Natural killer cell treated with Interleukin-12 subunit alpha and Interleukin-12 subunit beta and Interleukin-15 and Interleukin-18, amount 100 ng/mL, for 72 hours (primary cell): Measurements from ENCODE around the gene PMEL. TPM values are rescaled to one million over a fixed set of nuclear protein-coding genes. Genes with fewer than 3 reads are reported as not detected.
A peak's percentile ranks its signal among the peaks of the same experiment; 100 is the strongest.
"Not testable (repeated sequence)": the region's sequence is repeated elsewhere in the genome, so short reads cannot be mapped to it uniquely, and the experiment has no call there.

ENCODE experiments used
- ATAC-seq, 2 donors: fragments of 150-1000 bp; cut with Tn5 transposase in 1 of 2; sonication (Bioruptor Pico), chemical (Tn5 transposase) in 1 of 2; 2 replicates each; pipeline ENCODE4 v1.10.0; 2021
- DNase-seq: peaks from one replicate; pipeline ENCODE4 v3.0.0; 2022; ENCODE audit warnings: low spot score
- H3K27ac Mint-ChIP-seq, 2 donors: 1 replicate in 1 of 2; 2 replicates in 1 of 2; pipeline ENCODE4 v1.8.0; 2022; ENCODE audit warnings: mixed read lengths in 2 of 2, mild to moderate bottlenecking in 1 of 2, moderate library complexity in 1 of 2
- H3K27me3 Mint-ChIP-seq, 2 donors: 1 replicate in 1 of 2; 2 replicates in 1 of 2; pipeline ENCODE4 v1.8.0; 2022; ENCODE audit warnings: mixed read lengths in 2 of 2
- H3K36me3 Mint-ChIP-seq: one replicate; pipeline ENCODE4 v1.8.0; 2022; ENCODE audit warnings: mixed read lengths
- H3K4me1 Mint-ChIP-seq, 2 donors: 1 replicate in 1 of 2; 2 replicates in 1 of 2; pipeline ENCODE4 v1.8.0; 2022; ENCODE audit warnings: low read depth in 2 of 2, mixed read lengths in 2 of 2, mild to moderate bottlenecking in 1 of 2
- H3K4me3 Mint-ChIP-seq: one replicate; pipeline ENCODE4 v1.8.0; 2022; ENCODE audit warnings: mixed read lengths
- H3K9me3 Mint-ChIP-seq: 2 replicates; pipeline ENCODE4 v1.8.0; 2022; ENCODE audit warnings: mixed read lengths
- total RNA-seq, 2 donors: library from RNA; stranded (reverse); gene quantifications; one replicate each; pipeline ENCODE4 v1.2.3, GENCODE V29; 2022

PMEL gene
- total RNA-seq, 2 donors from 2014 or later, result 0.40 TPM; not detected in 1

DNA sequence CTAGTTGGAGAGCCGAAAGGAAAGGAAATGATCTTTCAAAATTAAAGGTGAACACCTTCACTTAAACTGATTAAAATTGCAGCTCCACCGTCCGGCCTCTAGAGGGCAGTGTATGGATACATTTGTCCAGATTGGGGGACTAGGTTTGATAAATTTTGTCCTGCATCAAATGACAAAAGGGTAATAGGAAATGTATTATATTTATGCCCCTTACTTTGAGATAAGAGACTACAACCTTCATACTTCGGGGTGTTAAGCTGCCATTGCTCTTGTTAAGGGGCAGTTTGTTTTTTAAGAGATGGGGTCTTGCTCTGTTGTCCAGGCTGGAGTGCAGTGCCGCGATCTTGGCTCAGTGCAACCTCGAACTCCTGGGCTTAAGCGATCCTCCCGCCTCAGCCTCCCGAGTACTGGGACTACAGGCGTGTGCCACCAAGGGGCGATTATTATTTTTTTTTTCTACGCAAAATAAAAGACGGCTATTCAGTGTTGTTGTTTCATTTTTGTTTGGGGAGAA lies 30.4 kb upstream of the PMEL start:
- no peaks in the 10 kb centered on the region for H3K27me3 Mint-ChIP-seq
- peaks cover 5% of the 10 kb centered on the region for H3K36me3 Mint-ChIP-seq
- H3K4me1 Mint-ChIP-seq, result peaks cover 17 to 18% of the 10 kb centered on the region in 2 donors
- no peak for ATAC-seq
- H3K4me3 Mint-ChIP-seq, result peak overlapping the region; percentile 86
- peak; percentile 75 for DNase-seq
- no peaks in the 10 kb centered on the region for H3K9me3 Mint-ChIP-seq
- H3K27ac Mint-ChIP-seq, result peak overlapping the region; percentile 32 to 85

DNA sequence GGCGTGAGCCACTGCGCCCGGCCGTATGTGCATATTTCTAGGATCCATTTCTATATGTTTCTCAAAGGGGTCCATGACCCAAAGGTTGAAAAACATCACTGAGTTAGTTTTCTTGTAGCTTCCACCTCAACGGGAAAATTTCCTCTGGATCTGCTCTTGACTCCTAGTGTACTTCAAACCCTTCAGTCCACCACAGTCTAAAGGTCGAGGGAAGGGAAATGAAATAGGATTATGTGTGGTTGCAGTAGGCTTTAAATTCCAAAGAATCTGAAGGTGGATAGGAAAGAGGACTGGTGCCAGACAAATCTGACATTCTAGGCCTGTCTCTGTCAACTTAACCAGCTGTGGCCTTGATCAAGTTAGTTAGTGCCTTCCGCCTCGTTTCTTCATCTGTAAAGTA lies 29.5 kb upstream of the PMEL start:
- no peak overlapping the region for H3K4me3 Mint-ChIP-seq
- no peaks in the 10 kb centered on the region for H3K9me3 Mint-ChIP-seq
- H3K27ac Mint-ChIP-seq, result no peak overlapping the region
- ATAC-seq (no peak), DNase-seq (no peak)
- peaks cover 14% of the 10 kb centered on the region for H3K36me3 Mint-ChIP-seq
- H3K27me3 Mint-ChIP-seq, result no peaks in the 10 kb centered on the region
- H3K4me1 Mint-ChIP-seq, result peaks cover 17 to 18% of the 10 kb centered on the region in 2 donors

DNA sequence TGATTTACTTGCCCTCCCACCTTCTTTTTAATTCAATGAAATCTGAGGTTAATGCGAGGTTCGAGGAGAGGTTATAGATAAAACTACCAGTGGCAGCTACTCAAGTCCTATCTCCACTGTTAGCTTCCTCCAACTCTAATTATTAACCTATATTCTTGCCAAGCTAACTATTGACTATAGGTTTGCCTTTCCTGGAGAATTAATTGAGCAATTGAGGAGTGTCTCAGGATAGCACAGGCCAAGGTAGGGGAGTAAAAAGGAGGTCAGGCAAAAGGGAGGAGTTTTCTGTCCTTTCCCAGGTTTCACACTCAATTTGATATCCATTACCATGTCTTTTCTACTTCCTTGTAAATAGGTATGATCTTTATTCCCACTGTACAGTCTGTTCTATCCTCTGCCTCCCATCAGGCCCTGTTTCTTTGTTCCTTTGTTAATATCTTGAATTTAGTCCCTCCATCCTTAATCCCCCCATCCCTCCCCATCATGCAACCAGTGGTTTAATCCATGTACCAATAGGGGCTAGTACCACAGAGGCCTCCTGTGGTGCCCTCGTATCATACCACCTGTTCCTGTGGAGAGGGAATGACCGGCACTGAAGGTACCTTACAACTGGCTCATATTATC lies 27.5 kb upstream of the PMEL start:
- H3K4me1 Mint-ChIP-seq, result peaks cover 13 to 17% of the 10 kb centered on the region in 2 donors
- DNase-seq (no peak), ATAC-seq (no peak)
- no peak overlapping the region for H3K4me3 Mint-ChIP-seq
- H3K27ac Mint-ChIP-seq, result peak overlapping the region in 1 of 2 donors; percentile 14
- peaks cover 15% of the 10 kb centered on the region for H3K36me3 Mint-ChIP-seq
- H3K9me3 Mint-ChIP-seq, result no peaks in the 10 kb centered on the region
- H3K27me3 Mint-ChIP-seq, result no peaks in the 10 kb centered on the region

DNA sequence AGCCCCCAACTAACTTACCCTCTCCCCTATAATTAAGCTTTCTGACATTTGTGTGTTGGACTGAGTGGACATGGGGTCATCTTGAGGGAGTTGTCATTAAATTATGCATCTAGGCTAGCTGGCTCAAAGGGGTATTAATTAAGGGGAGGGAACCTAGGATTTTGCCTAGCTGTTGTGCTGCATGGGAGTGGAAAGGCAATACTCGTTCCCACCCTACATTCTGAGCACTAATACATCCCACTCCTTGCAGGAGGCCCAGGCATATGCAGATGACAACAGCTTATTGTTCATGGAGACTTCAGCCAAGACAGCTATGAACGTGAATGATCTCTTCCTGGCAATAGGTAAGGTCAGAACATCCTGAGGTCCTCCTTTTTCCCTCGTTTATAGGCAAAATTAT lies 25.3 kb upstream of the PMEL start:
- Mint-ChIP-seq H3K36me3 (peaks cover 16% of the 10 kb centered on the region), H3K4me3 (no peak overlapping the region), H3K27me3 (no peaks in the 10 kb centered on the region), H3K4me1 (peaks cover 2 to 9% of the 10 kb centered on the region in 2 donors), H3K27ac (no peak overlapping the region), H3K9me3 (no peaks in the 10 kb centered on the region)
- no peak for ATAC-seq
- no peak for DNase-seq

DNA sequence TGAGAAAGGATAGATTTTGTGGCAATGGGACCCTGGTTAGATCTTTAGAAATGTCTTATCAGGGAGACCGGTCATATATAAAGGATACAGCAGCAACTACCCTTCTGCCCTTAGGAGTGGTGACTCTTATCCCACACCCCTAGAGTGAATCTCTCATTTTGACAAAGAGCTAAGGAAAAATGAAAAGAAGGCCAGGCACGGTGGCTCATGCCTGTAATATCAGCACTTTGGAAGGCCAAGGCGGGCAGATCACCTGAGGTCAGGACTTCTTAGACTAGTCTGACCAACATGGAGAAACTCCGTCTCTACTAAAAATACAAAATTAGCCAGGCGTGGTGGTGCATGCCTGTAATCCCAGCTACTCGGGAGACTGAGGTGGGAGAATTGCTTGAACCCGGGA lies 20.1 kb upstream of the PMEL start:
- DNase-seq, H3K27me3 Mint-ChIP-seq, ATAC-seq, H3K4me3 Mint-ChIP-seq, H3K9me3 Mint-ChIP-seq: not testable (repeated sequence)
- Mint-ChIP-seq H3K36me3 (peaks cover 16% of the 10 kb centered on the region), H3K4me1 (peaks cover 0 to 15% of the 10 kb centered on the region in 2 donors), H3K27ac (peak overlapping the region in 1 of 2 donors; percentile 13)

DNA sequence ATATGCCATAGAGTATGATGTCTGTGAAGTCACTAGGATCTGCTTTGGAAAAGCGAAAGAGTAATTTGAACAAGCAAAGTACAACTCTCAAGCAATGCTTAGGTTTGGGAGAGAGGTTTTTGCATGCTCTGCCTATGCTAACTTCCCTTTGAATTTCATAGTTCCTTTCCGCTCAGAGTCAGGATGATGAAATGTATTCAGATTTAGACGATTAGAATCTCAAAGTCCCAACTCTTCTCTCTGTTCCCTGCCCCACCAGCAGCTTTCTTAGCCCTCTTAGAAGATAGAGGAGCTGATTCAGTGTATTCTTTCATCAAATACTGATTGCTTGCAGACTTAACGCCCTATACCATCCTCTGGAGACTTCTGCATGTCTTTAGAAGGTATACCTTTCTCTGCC lies 19.5 kb upstream of the PMEL start:
- peaks cover 10% of the 10 kb centered on the region for H3K36me3 Mint-ChIP-seq

DNA sequence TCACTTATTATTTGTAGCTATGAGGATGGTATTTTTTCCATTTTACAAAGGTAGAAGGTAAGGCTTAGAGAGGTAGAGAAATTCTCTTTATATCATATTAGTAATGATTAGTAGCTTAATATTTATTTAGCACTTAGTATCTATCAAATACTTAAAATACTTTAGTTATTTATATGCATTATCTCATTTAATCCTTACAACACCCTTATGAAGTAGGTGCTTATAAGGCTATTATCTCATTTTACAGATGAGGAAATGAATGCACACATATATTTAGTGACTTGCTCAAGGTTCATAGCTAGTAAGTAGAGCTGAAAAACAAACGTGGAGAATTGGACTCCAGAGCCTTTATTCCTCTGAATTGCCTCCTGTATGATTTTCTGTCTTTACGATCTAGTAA lies 19.0 kb upstream of the PMEL start:
- no peaks in the 10 kb centered on the region for H3K9me3 Mint-ChIP-seq
- peaks cover 9% of the 10 kb centered on the region for H3K36me3 Mint-ChIP-seq
- no peak overlapping the region for H3K27ac Mint-ChIP-seq
- no peaks in the 10 kb centered on the region for H3K27me3 Mint-ChIP-seq
- H3K4me3 Mint-ChIP-seq, result no peak overlapping the region
- ATAC-seq (no peak), DNase-seq (no peak)
- H3K4me1 Mint-ChIP-seq, result peaks cover 9 to 24% of the 10 kb centered on the region in 2 donors

More for the DNA sequence above, 19.5 kb upstream of the PMEL start:
- Mint-ChIP-seq H3K27ac (peak overlapping the region in 1 of 2 donors; percentile 13), H3K27me3 (no peaks in the 10 kb centered on the region), H3K9me3 (no peaks in the 10 kb centered on the region), H3K4me1 (peaks cover 4 to 20% of the 10 kb centered on the region in 2 donors), H3K4me3 (no peak overlapping the region)
- no peak for DNase-seq
- no peak for ATAC-seq

DNA sequence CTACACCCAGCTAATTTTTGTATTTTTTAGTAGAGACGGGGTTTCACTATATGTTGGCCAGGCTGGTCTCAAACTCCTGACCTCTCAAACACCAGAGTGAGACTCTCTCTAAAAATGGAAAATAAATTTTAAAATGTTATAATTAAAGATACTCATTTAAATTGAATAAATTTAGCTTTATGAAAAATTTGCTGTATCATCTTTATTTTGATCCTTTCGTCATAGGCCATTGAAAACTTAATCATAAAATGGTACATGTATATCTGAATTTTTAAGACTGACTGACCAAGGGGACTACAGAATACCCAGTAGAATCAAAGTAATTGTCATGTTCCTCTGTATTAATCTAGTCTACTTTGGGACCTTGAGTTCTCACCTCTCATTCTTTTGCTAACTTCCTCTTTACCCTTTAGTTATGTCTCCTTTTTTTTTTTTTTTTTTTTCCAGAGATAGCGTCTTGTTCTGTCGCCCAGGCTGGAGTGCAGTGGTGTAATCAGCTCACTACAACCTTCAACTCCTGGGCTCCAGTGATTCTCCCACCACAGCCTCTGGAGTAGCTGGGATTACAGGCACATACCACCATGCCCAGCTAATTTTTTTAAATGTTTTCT lies 17.5 kb upstream of the PMEL start:
- no peak overlapping the region for H3K4me3 Mint-ChIP-seq
- peaks cover 9% of the 10 kb centered on the region for H3K36me3 Mint-ChIP-seq
- ATAC-seq (no peak), DNase-seq (no peak)
- no peaks in the 10 kb centered on the region for H3K27me3 Mint-ChIP-seq
- H3K27ac Mint-ChIP-seq, result no peak overlapping the region
- H3K4me1 Mint-ChIP-seq, result peaks cover 10 to 31% of the 10 kb centered on the region in 2 donors
- H3K9me3 Mint-ChIP-seq, result no peaks in the 10 kb centered on the region

DNA sequence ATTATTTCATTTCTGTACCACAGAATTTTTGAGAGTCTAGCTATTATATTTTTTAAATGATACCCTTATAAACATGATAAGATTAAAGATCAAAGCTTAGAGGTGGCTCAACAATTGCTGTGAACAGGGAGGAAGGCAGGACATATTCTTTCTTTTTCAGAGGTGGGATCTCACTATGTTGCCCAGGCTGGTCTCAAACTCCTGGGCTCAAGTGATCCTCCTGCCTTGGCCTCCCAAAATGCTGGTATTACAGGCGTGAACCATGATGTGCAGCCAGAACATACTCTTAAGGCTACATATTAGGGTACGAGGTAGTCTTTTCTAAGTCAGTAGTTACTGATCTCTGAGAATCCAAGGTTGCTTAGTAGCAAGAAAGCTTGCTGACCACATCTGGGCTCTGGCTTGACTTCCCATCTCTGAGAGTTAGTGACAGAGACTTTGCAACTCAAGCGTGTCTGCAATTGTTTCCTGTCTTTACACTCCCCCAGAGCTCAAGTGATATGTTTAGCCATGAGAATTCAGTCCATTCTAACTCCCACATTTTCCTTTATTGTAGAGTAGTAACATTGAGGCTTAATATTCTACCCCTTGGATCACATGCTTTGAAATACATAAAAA lies 16.6 kb upstream of the PMEL start:
- no peaks in the 10 kb centered on the region for H3K27me3 Mint-ChIP-seq
- no peak overlapping the region for H3K27ac Mint-ChIP-seq
- DNase-seq (no peak), ATAC-seq (no peak)
- H3K4me1 Mint-ChIP-seq, result peaks cover 15 to 35% of the 10 kb centered on the region in 2 donors
- peaks cover 9% of the 10 kb centered on the region for H3K36me3 Mint-ChIP-seq
- no peaks in the 10 kb centered on the region for H3K9me3 Mint-ChIP-seq
- no peak overlapping the region for H3K4me3 Mint-ChIP-seq

DNA sequence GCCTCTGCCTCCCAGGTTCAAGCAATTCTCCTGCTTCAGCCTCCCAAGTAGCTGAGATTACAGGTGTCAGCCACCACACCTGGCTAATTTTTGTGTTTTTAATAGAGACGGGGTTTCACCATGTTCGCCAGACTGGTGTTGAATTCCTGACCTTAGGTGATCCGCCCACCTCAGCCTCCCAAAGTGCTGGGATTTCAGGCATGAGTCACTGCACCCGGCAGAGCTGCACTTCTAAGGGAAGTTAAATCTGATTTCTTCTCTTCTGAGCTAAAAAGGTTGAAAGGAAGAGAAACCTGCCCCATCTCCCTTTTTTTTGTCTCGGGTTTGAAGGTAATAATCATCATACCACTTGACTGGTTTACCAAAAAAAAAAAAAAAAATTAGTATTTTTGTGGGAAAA lies 16.0 kb upstream of the PMEL start:
- not testable (repeated sequence) for H3K36me3 Mint-ChIP-seq, H3K27ac Mint-ChIP-seq, H3K9me3 Mint-ChIP-seq, DNase-seq, H3K27me3 Mint-ChIP-seq, H3K4me3 Mint-ChIP-seq, ATAC-seq
- peaks cover 15 to 34% of the 10 kb centered on the region in 2 donors for H3K4me1 Mint-ChIP-seq

DNA sequence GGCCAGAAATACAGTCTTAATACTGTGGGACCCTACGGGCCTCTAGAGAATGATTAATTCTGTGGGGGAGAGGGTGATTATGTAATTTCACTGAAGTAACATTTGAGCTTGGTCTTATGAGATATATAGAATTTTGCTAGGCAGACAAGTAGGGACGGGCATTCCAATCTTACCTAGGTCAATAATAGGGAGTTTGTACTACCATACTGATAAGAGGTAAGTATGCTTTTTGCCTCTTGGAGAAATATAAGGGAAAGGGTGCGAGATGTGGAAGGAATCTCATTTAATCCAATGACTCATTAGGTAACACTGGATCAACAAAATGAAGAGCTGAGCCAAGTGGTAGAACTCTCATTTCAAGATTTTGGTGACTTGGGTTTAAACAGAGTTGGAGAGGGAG lies 13.2 kb upstream of the PMEL start:
- Mint-ChIP-seq H3K4me3 (no peak overlapping the region), H3K9me3 (no peaks in the 10 kb centered on the region), H3K27me3 (no peaks in the 10 kb centered on the region), H3K4me1 (peaks cover 22 to 30% of the 10 kb centered on the region in 2 donors), H3K27ac (peak overlapping the region in 1 of 2 donors; percentile 76), H3K36me3 (peaks cover 5% of the 10 kb centered on the region)
- no peak for DNase-seq
- no peak for ATAC-seq

DNA sequence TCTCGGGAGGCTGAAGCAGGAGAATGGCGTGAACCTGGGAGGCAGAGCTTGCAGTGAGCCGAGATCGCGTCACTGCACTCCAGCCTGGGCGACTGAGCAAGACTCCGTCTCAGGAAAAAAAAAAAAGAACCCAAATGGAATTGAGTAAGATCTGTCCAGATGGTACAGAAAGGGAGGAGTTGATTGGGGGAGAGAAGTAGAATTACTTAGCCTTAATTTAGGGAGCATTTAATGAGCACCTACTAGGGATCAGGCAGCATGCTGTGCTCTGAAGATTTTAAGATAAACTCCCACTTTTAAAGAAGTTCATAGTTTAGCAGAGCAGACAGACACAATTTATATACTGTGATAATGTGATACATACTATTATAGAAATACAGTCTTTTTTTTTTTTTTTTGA lies 12.6 kb upstream of the PMEL start:
- no peak for ATAC-seq
- DNase-seq, result no peak
- Mint-ChIP-seq H3K4me1 (peaks cover 22 to 30% of the 10 kb centered on the region in 2 donors), H3K27ac (no peak overlapping the region), H3K4me3 (no peak overlapping the region), H3K27me3 (no peaks in the 10 kb centered on the region), H3K36me3 (peaks cover 5% of the 10 kb centered on the region), H3K9me3 (no peaks in the 10 kb centered on the region)

DNA sequence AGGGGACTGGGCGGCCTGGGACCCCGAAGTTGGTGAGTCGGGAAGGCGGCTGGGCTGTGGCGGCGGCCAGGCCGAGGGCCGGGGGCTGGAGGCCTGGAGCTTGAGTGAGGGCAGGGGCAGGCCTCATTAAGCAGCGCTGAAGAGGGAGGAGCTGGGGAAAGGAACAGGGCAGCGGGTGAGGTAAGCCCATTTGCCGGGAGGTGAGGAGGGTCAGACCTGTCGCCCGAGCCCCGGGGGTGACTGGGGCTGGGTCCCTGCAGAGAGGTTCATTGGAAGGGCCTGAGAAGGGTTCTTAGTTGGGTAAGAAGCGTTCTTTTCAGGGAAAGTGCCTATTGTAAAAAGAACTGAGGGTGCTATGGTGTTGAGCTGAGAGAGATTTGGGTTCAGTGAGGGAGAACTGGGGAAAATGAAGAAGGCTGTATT lies 8.5 kb upstream of the PMEL start:
- DNase-seq, result no peak
- Mint-ChIP-seq H3K36me3 (peaks cover 5% of the 10 kb centered on the region), H3K9me3 (no peaks in the 10 kb centered on the region), H3K4me3 (no peak overlapping the region), H3K27me3 (no peaks in the 10 kb centered on the region), H3K27ac (no peak overlapping the region), H3K4me1 (peaks cover 12 to 20% of the 10 kb centered on the region in 2 donors)
- peak; percentile 3 to 44 for ATAC-seq
